H1 (cell line): ENCODE results near the gene CS. TPM values are rescaled to one million over a fixed set of nuclear protein-coding genes. Genes with fewer than 3 reads are reported as not detected.

Experiments
- CBX5 ChIP-seq: fragments of 300-800, 300-1000 bp; sonication (generic); IDR thresholded peaks from 2 replicates; pipeline ENCODE4 v1.7.1; 2016; ENCODE audit warnings: antibody characterized with exemption, low read length, low read depth
- CBX8 ChIP-seq: fragments of 300-800, 300-1000 bp; sonication (generic); IDR thresholded peaks from 2 replicates; pipeline ENCODE4 v1.7.1; 2016; ENCODE audit warnings: low read depth, low read length, borderline replicate concordance
- CTCF ChIP-seq, 3 experiments: IDR thresholded peaks; 1 replicate in 2 of 3; 2 replicates in 1 of 3; pipeline versions ENCODE4 v1.5.1 to v1.6.1; 2011; ENCODE audit warnings: low read length in 3 of 3, mild to moderate bottlenecking in 3 of 3, inconsistent platforms in 2 of 3, low read depth in 1 of 3, moderate library complexity in 1 of 3; ENCODE audit not compliant: insufficient read depth in 1 of 3; ENCODE audit errors: control extremely low read depth in 1 of 3
- KDM4A ChIP-seq: IDR thresholded peaks from one replicate; pipeline ENCODE4 v1.7.1; 2012; ENCODE audit warnings: low read depth, mild to moderate bottlenecking, moderate library complexity, low read length, inconsistent platforms; ENCODE audit not compliant: severe bottlenecking
- POLR2A ChIP-seq, 2 experiments: IDR thresholded peaks; 1 replicate in 1 of 2; 2 replicates in 1 of 2; pipeline ENCODE4 v1.6.1; 2011; ENCODE audit warnings: low read depth in 2 of 2, low read length in 2 of 2, mild to moderate bottlenecking in 2 of 2; ENCODE audit errors: control extremely low read depth in 1 of 2
- RBBP5 ChIP-seq: IDR thresholded peaks from 2 replicates; pipeline ENCODE4 v1.7.1; 2012; ENCODE audit warnings: low read depth, mild to moderate bottlenecking, inconsistent platforms, low read length, moderate library complexity, borderline replicate concordance
- RNF2 ChIP-seq: fragments of 200-900, 300-1000 bp; sonication (generic); IDR thresholded peaks from 2 replicates; pipeline ENCODE4 v1.7.1; 2016; ENCODE audit warnings: borderline replicate concordance, low read depth, mild to moderate bottlenecking, antibody characterized with exemption, low read length; ENCODE audit not compliant: poor library complexity, severe bottlenecking; ENCODE audit errors: missing control alignments
- polyA plus RNA-seq, 7 experiments: library from polyadenylated mRNA; depleted of rRNA in 3 of 7; stranded (reverse) in 5 of 7; unstranded in 2 of 7; fragments of >200 nt in 5 of 7; fragments of 200-250 nt in 2 of 7; gene quantifications; 1 replicate in 5 of 7; 2 replicates in 1 of 7; 4 replicates in 1 of 7; pipeline versions ENCODE4 v1.2.1 to v1.2.3, GENCODE V29; 2011 to 2013; ENCODE audit warnings: missing spikeins in 2 of 7, mixed read lengths in 2 of 7
- total RNA-seq: library from RNA; stranded (reverse); fragmentation: NEBNext Ultra II Directional; extraction: Animal tissue kit (Norgen Biotek cat#: 25700); gene quantifications from 2 replicates; pipeline ENCODE4 v1.2.1, GENCODE V29; 2021

CS gene
- total and polyA plus RNA-seq, 2 of the 8 experiments (the other 6 are each of a cell fraction or from before 2014, with no cell fraction given) = 96.6 to 238 TPM

GRCh38 chr12:56222531-56222895 is 77.6 kb downstream of the CS start (continued):
- TF ChIP-seq POLR2A (IDR thresholded peaks at IDR 0.05; ENCODE audit: control extremely low read depth in 1 of 2, low read depth in 2 of 2, low read length in 2 of 2) (no peak), KDM4A (no peak), RBBP5 (no peak), CTCF (IDR thresholded peaks at IDR 0.05; ENCODE audit: control extremely low read depth in 1 of 3, insufficient read depth in 1 of 3, low read depth in 1 of 3, low read length in 3 of 3) (no peak), CBX8 (no peak), RNF2 (no peak), CBX5 (no peak)
